Osteoblast (primary cell): ENCODE data around the gene MAP4K3. TPM values are rescaled to one million over a fixed set of nuclear protein-coding genes. Genes with fewer than 3 reads are reported as not detected.
"Not testable (repeated sequence)": the region's sequence is repeated elsewhere in the genome, so short reads cannot be mapped to it uniquely, and the experiment has no call there.

Experiments
- DNase-seq: peaks from one replicate; pipeline ENCODE4 v3.0.0; 2011; ENCODE audit warnings: low spot score, mixed read lengths; ENCODE audit not compliant: insufficient read length; ENCODE audit errors: missing footprints
- H2AFZ ChIP-seq: 2 replicates; pipeline ENCODE4 v1.6.0; 2011; ENCODE audit warnings: mild to moderate bottlenecking, low read length
- H3K27ac ChIP-seq: 2 replicates; pipeline ENCODE4 v1.5.1; 2011; ENCODE audit warnings: mild to moderate bottlenecking, low read depth, low read length, moderate library complexity
- H3K27me3 ChIP-seq: 2 replicates; pipeline ENCODE4 v1.6.0; 2012; ENCODE audit warnings: mild to moderate bottlenecking, control low read depth, inconsistent platforms, low read length, moderate library complexity; ENCODE audit not compliant: insufficient read depth
- H3K36me3 ChIP-seq: 2 replicates; pipeline ENCODE4 v1.5.1; 2011; ENCODE audit warnings: mild to moderate bottlenecking, low read length, control low read depth, moderate library complexity; ENCODE audit not compliant: insufficient read depth
- H3K4me1 ChIP-seq: 2 replicates; pipeline ENCODE4 v1.5.1; 2011; ENCODE audit warnings: mild to moderate bottlenecking, low read length, control low read depth, moderate library complexity; ENCODE audit not compliant: insufficient read depth
- H3K4me2 ChIP-seq: 2 replicates; pipeline ENCODE4 v1.6.0; 2011; ENCODE audit warnings: mild to moderate bottlenecking, low read length; ENCODE audit not compliant: insufficient read depth
- H3K4me3 ChIP-seq: fragments of 200-600 bp; sonication (generic); 3 replicates; pipeline ENCODE4 v1.5.1; 2012; ENCODE audit warnings: mild to moderate bottlenecking, low read length, inconsistent platforms; ENCODE audit not compliant: insufficient read depth
- H3K79me2 ChIP-seq: 2 replicates; pipeline ENCODE4 v1.6.0; 2012; ENCODE audit warnings: mild to moderate bottlenecking, low read length, control low read depth, inconsistent platforms; ENCODE audit not compliant: insufficient read depth
- H3K9me3 ChIP-seq: 2 replicates; pipeline ENCODE4 v1.5.1; 2011; ENCODE audit warnings: low read depth, low read length, control low read depth
- H4K20me1 ChIP-seq: 2 replicates; pipeline ENCODE4 v1.6.0; 2012; ENCODE audit warnings: mild to moderate bottlenecking, low read length, control low read depth; ENCODE audit not compliant: insufficient read depth
- CTCF ChIP-seq: IDR thresholded peaks from 2 replicates; pipeline ENCODE4 v1.5.1; 2011; ENCODE audit warnings: mild to moderate bottlenecking, low read depth, low read length, moderate library complexity; ENCODE audit errors: extremely low read depth
- total RNA-seq: library from RNA; depleted of rRNA; stranded (reverse); fragments of >200 nt; gene quantifications from 2 replicates; pipeline ENCODE4 v1.2.3, GENCODE V29; 2012

MAP4K3 gene
- total RNA-seq, 1 donor = 51.8 TPM

GRCh38 chr2:39368376-39368775 is 68.7 kb downstream of the MAP4K3 start:
- Histone ChIP-seq H2AFZ (no peak overlapping the region), H3K27ac (no peak overlapping the region), H4K20me1 (peaks cover 14% of the 10 kb centered on the region), H3K27me3 (no peaks in the 10 kb centered on the region), H3K4me2 (no peak overlapping the region), H3K4me3 (no peak overlapping the region), H3K36me3 (peaks cover 7% of the 10 kb centered on the region), H3K9me3 (no peaks in the 10 kb centered on the region), H3K4me1 (peaks cover 7% of the 10 kb centered on the region), H3K79me2 (peaks cover 78% of the 10 kb centered on the region)
- TF ChIP-seq CTCF = no peak
- DNase-seq = no peak

- Histone ChIP-seq H3K9me3 (peaks cover 9% of the 10 kb centered on the region), H3K4me1 (no peaks in the 10 kb centered on the region), H4K20me1 (peaks cover 17% of the 10 kb centered on the region), H3K4me3 (no peak overlapping the region), H2AFZ (no peak overlapping the region), H3K79me2 (peaks cover 81% of the 10 kb centered on the region), H3K36me3 (peaks cover 2% of the 10 kb centered on the region), H3K27ac (no peak overlapping the region), H3K27me3 (no peaks in the 10 kb centered on the region), H3K4me2 (no peak overlapping the region)
- no peak for DNase-seq
- TF ChIP-seq CTCF = no peak
Observed at GRCh38 chr2:39362595-39362994, 74.5 kb downstream of the MAP4K3 start.

GRCh38 chr2:39361511-39361910 is 75.6 kb downstream of the MAP4K3 start:
- no peak for TF ChIP-seq CTCF
- peaks cover 82% of the 10 kb centered on the region for H3K79me2 ChIP-seq
- H2AFZ ChIP-seq = no peak overlapping the region
- H3K36me3 ChIP-seq = peaks cover 2% of the 10 kb centered on the region
- peaks cover 9% of the 10 kb centered on the region for H3K9me3 ChIP-seq
- peaks cover 17% of the 10 kb centered on the region for H4K20me1 ChIP-seq
- no peak for DNase-seq
- H3K4me3 ChIP-seq = no peak overlapping the region
- H3K4me1 ChIP-seq = no peaks in the 10 kb centered on the region
- H3K27ac ChIP-seq = no peak overlapping the region
- H3K4me2 ChIP-seq = no peak overlapping the region
- H3K27me3 ChIP-seq = no peaks in the 10 kb centered on the region

GRCh38 chr2:39360342-39360741 is 76.7 kb downstream of the MAP4K3 start:
- not testable (repeated sequence) for H3K4me2 ChIP-seq, H3K4me3 ChIP-seq, H3K36me3 ChIP-seq, H3K4me1 ChIP-seq, H2AFZ ChIP-seq, H3K27ac ChIP-seq, H3K9me3 ChIP-seq, DNase-seq, H3K27me3 ChIP-seq
- peaks cover 81% of the 10 kb centered on the region for H3K79me2 ChIP-seq
- H4K20me1 ChIP-seq = peaks cover 17% of the 10 kb centered on the region
